GM18870 (cell line): ENCODE data around the gene MAST4.
A peak's percentile ranks its signal among the peaks of the same experiment; 100 is the strongest.

Source experiments
- ATAC-seq: cut with Tn5 transposase; IDR thresholded peaks from one replicate; pipeline ENCODE4 v1.9.1; 2021; ENCODE audit warnings: moderate library complexity; ENCODE audit not compliant: unreplicated experiment

Gene MAST4

DNA sequence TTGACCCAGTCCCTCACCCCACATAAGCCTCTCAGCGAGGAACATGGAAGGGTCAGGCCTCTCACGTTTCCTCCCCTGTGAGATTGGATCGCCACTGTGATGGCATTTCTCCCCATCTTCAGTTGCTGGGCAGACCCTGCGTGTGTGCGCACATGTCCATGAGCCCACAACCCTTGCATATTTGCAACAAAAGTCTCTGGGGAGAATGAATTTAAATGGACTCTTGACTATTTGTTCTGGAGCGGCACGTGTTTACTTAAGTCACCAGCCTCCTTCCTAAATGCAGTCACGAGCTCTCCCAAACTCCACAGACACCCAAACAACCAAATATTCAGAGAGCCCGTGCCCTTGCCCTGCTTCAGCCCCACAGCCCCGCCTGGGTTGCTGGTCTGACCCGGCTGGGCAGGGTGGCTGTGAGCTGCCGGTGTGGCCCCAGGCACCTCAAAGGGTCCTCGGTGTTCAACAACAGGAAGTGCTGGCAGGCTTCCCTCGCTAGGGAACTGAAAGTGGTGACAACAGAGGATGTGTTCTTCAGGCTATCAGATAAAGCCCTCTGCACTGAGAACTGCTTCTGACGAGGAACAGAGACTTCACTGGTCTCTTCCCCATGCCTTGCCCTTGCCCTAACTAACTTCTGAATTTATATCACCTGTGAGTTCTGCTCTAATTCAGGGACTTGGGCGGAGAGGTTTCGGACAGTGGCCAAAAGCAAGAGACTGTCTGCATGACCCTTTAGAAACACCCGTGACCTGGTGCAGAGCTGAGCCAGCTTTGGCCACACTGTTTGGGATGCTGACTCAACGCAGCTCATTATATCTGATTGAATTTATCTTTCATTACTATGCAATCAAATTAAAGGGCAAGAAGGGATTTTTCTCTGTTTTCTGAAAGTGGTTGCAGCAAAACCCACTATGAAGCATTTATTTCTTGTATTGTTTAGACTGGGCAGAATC is 619.6 kb downstream of the MAST4 start:
- ATAC-seq, result peak; percentile 100

DNA sequence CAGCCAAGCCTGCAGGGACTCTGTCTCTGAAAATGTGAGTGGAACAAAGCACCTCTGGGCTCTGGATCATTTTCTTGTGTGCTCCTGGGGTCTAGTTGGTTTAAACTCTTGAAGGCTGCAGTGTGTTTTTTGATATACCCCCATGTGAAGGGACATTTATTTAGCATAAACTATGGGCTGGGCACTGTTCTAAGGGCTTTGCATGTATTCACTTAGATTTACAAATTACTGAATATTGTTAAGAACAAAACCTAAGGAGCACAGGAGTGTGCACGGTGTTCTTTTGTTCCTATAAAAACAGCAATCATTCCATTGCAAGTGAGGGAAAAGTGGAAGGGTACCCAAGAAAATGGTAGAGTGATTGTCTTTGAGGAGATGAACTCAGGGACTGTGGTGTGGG is 620.4 kb downstream of the MAST4 start:
- ATAC-seq, result no peak
